Osteocyte (in vitro differentiated cells): ENCODE measurements around the gene KIF11. TPM values are rescaled to one million over a fixed set of nuclear protein-coding genes. Genes with fewer than 3 reads are reported as not detected.

ENCODE experiments used
- DNase-seq: peaks from one replicate; pipeline ENCODE4 v3.0.0; 2021; ENCODE audit warnings: mixed read lengths; ENCODE audit not compliant: unreplicated experiment; ENCODE audit errors: extremely low spot score
- H3K27ac Mint-ChIP-seq: one replicate; pipeline ENCODE4 v1.8.0; 2021; ENCODE audit warnings: mild to moderate bottlenecking, mixed read lengths; ENCODE audit not compliant: unreplicated experiment
- H3K27me3 Mint-ChIP-seq: one replicate; pipeline ENCODE4 v1.8.0; 2021; ENCODE audit warnings: mixed read lengths; ENCODE audit not compliant: unreplicated experiment
- H3K36me3 Mint-ChIP-seq: one replicate; pipeline ENCODE4 v1.8.0; 2021; ENCODE audit warnings: mixed read lengths; ENCODE audit not compliant: unreplicated experiment
- H3K4me1 Mint-ChIP-seq: one replicate; pipeline ENCODE4 v1.8.0; 2021; ENCODE audit warnings: mixed read lengths; ENCODE audit not compliant: unreplicated experiment
- H3K4me3 Mint-ChIP-seq: one replicate; pipeline ENCODE4 v1.8.0; 2021; ENCODE audit warnings: mild to moderate bottlenecking, moderate library complexity, mixed read lengths; ENCODE audit not compliant: unreplicated experiment
- H3K9me3 Mint-ChIP-seq: one replicate; pipeline ENCODE4 v1.8.0; 2021; ENCODE audit warnings: mixed read lengths; ENCODE audit not compliant: unreplicated experiment
- total RNA-seq: library from RNA; stranded (reverse); gene quantifications from 2 replicates; pipeline ENCODE4 v1.2.1, GENCODE V29; 2021
- TF ChIP-seq, protein P1 (sequence below): fragments of 200-600 bp; sonication (generic); IDR thresholded peaks from 2 replicates; pipeline ENCODE4 v1.5.0; 2021; ENCODE audit warnings: antibody characterized with exemption, mild to moderate bottlenecking, moderate library complexity

Gene KIF11
- total RNA-seq, 1 donor from 2014 or later = 9.0 TPM

DNA sequence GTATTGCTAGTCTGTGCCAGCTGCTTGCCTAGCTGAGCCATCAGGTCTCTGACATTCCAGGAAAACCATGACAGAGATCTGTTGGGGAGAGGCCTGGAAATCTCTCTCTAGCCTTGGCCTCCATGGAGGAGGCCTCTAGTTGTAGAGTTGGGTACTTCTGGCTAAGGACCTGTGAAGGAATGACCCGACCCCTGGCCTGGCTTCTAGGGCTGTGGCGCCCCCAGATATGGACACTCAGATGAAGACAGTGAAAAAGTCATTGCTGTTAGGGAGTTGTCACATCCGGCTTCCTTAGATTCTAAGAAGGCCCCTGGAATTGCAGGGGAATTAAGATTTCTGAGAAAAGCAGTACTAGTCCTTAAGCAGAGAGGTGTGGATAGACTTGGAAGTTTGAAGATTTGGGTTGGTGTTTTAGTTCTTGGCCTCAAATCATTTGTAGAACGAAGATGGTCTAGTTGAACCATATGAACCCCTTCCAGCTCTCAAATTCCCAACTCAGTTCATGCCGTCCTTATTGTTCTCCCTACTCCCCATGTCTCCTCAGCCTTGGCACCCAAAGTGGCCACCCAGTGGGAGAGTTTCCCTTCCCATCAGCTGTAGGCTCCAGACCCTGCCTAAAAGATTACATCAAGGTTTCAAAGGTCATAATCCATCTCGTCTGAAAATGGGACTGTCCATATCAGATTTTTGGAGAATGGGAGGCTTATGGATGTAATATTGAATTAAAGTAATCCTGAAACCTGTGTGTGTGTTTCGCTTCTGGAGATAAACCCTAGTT, 103.9 kb downstream of the KIF11 start:
- TF ChIP-seq, protein P1, sequence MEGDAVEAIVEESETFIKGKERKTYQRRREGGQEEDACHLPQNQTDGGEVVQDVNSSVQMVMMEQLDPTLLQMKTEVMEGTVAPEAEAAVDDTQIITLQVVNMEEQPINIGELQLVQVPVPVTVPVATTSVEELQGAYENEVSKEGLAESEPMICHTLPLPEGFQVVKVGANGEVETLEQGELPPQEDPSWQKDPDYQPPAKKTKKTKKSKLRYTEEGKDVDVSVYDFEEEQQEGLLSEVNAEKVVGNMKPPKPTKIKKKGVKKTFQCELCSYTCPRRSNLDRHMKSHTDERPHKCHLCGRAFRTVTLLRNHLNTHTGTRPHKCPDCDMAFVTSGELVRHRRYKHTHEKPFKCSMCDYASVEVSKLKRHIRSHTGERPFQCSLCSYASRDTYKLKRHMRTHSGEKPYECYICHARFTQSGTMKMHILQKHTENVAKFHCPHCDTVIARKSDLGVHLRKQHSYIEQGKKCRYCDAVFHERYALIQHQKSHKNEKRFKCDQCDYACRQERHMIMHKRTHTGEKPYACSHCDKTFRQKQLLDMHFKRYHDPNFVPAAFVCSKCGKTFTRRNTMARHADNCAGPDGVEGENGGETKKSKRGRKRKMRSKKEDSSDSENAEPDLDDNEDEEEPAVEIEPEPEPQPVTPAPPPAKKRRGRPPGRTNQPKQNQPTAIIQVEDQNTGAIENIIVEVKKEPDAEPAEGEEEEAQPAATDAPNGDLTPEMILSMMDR = no peak
- H3K27me3 Mint-ChIP-seq = peaks cover 21% of the 10 kb centered on the region
- H3K36me3 Mint-ChIP-seq = no peaks in the 10 kb centered on the region
- H3K9me3 Mint-ChIP-seq = no peaks in the 10 kb centered on the region
- peak overlapping the region; percentile 59 for H3K4me3 Mint-ChIP-seq
- no peak for DNase-seq
- H3K27ac Mint-ChIP-seq = peak overlapping the region; percentile 47
- peaks cover 17% of the 10 kb centered on the region for H3K4me1 Mint-ChIP-seq

GRCh38 chr10:92697663-92698511, 105.0 kb downstream of the KIF11 start:
- Mint-ChIP-seq H3K9me3 (no peaks in the 10 kb centered on the region), H3K4me1 (peaks cover 17% of the 10 kb centered on the region), H3K27me3 (peaks cover 13% of the 10 kb centered on the region), H3K27ac (no peak overlapping the region), H3K4me3 (no peak overlapping the region), H3K36me3 (no peaks in the 10 kb centered on the region)
- no peak for DNase-seq
- TF ChIP-seq, protein P1 = no peak

DNA sequence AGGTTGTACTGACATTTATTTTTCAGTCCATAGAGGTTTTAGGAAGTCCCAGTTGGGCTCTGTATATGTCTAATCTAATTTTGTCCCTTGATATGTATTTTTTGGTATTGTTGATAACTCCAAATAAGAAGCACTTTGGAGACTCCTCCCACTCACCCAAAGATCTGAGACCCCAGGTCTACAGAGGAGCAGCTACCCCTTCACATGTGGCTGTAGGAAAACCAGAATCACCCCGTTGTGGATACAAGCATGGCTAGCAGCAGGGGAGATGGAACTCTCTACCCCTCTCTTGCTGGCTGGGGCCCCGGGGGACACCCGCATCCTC, 106.2 kb downstream of the KIF11 start:
- Mint-ChIP-seq H3K4me1 (peaks cover 17% of the 10 kb centered on the region), H3K4me3 (peak overlapping the region; percentile 81), H3K36me3 (no peaks in the 10 kb centered on the region), H3K9me3 (no peaks in the 10 kb centered on the region), H3K27ac (peak overlapping the region; percentile 71), H3K27me3 (peaks cover 14% of the 10 kb centered on the region)
- TF ChIP-seq, protein P1 = no peak
- DNase-seq = no peak

GRCh38 chr10:92699518-92700381, 106.8 kb downstream of the KIF11 start:
- H3K9me3 Mint-ChIP-seq = no peaks in the 10 kb centered on the region
- H3K27me3 Mint-ChIP-seq = peaks cover 9% of the 10 kb centered on the region
- H3K36me3 Mint-ChIP-seq = no peaks in the 10 kb centered on the region
- H3K4me1 Mint-ChIP-seq = peaks cover 17% of the 10 kb centered on the region
- no peak for DNase-seq
- H3K4me3 Mint-ChIP-seq = peak overlapping the region; percentile 81
- TF ChIP-seq, protein P1 = no peak
- H3K27ac Mint-ChIP-seq = peak overlapping the region; percentile 71
